Stimulated activated CD4-positive, alpha-beta T cell treated with anti-CD3 and anti-CD28 coated beads, Interleukin-12 subunit alpha, Interleukin-12 subunit beta, amount 100 ng/mL, for 4 hours (primary cell): Measurements from ENCODE around the gene MADCAM1.

Experiments
- DNase-seq: peaks from one replicate; pipeline ENCODE4 v3.0.0-alpha.2; 2020

Gene MADCAM1

GRCh38 chr19:532561-533363 is 36.5 kb downstream of the MADCAM1 start:
- no peak for DNase-seq

GRCh38 chr19:533364-534058 is 37.2 kb downstream of the MADCAM1 start:
- no peak for DNase-seq

GRCh38 chr19:534088-534487 is 37.8 kb downstream of the MADCAM1 start:
- DNase-seq, result no peak

- DNase-seq, result no peak
These were observed 38.9 kb downstream of the MADCAM1 start for GRCh38 chr19:535017-535835.

- DNase-seq, result no peak
These were observed 40.0 kb downstream of the MADCAM1 start for GRCh38 chr19:536031-536880.

- DNase-seq, result no peak
These were observed 40.7 kb downstream of the MADCAM1 start for GRCh38 chr19:536881-537404.

- no peak for DNase-seq
These were observed 42.5 kb downstream of the MADCAM1 start for GRCh38 chr19:538641-539428.

GRCh38 chr19:539429-540030 is 43.2 kb downstream of the MADCAM1 start:
- no peak for DNase-seq

- no peak for DNase-seq
These were observed 44.8 kb downstream of the MADCAM1 start for GRCh38 chr19:540867-541637.

GRCh38 chr19:541699-542098 is 45.4 kb downstream of the MADCAM1 start:
- DNase-seq, result no peak

GRCh38 chr19:542173-542866 is 46.0 kb downstream of the MADCAM1 start:
- no peak for DNase-seq

GRCh38 chr19:543910-544608 is 47.8 kb downstream of the MADCAM1 start, which contains the start of gene GZMM:
GZMM (plus strand) TSS chr19:544053; CDS start chr19:544072, 19 bp downstream.
- peak; percentile 69 for DNase-seq

- no peak for DNase-seq
These were observed 50.8 kb downstream of the MADCAM1 start for GRCh38 chr19:547117-547516.

- DNase-seq, result no peak
These were observed 51.8 kb downstream of the MADCAM1 start for GRCh38 chr19:547836-548720.

- no peak for DNase-seq
These were observed 52.9 kb downstream of the MADCAM1 start for GRCh38 chr19:548886-549830.

GRCh38 chr19:554817-555216 is 58.5 kb downstream of the MADCAM1 start:
- DNase-seq, result no peak
